Mesenchymal stem cell (in vitro differentiated cells and primary cell): ENCODE data around the gene ATP8B3.

ENCODE experiments used
- DNase-seq: peaks from one replicate; pipeline ENCODE4 v3.0.0-alpha.2; 2013
- H2AFZ ChIP-seq: one replicate; pipeline ENCODE4 v1.6.1; 2013; ENCODE audit warnings: low read depth, mild to moderate bottlenecking, control low read depth, inconsistent platforms, low read length, moderate library complexity
- H2AK5ac ChIP-seq: 2 replicates; pipeline ENCODE4 v1.6.1; 2013; ENCODE audit warnings: low read length, moderate library complexity, mild to moderate bottlenecking, inconsistent platforms; ENCODE audit not compliant: severe bottlenecking
- H2BK120ac ChIP-seq: one replicate; pipeline ENCODE4 v1.6.1; 2013; ENCODE audit warnings: low read depth, mild to moderate bottlenecking, inconsistent platforms, low read length, moderate library complexity
- H2BK12ac ChIP-seq, 2 experiments: one replicate each; pipeline ENCODE4 v1.6.1; 2013; ENCODE audit warnings: inconsistent platforms in 2 of 2, low read length in 2 of 2, mild to moderate bottlenecking in 2 of 2, moderate library complexity in 2 of 2, control low read depth in 1 of 2
- H2BK15ac ChIP-seq: one replicate; pipeline ENCODE4 v1.6.1; 2013; ENCODE audit warnings: mild to moderate bottlenecking, low read depth, inconsistent platforms; ENCODE audit not compliant: poor library complexity, severe bottlenecking
- H2BK5ac ChIP-seq: 2 replicates; pipeline ENCODE4 v1.6.1; 2013; ENCODE audit warnings: low read depth, mild to moderate bottlenecking, low read length, control low read depth, inconsistent platforms; ENCODE audit not compliant: poor library complexity, severe bottlenecking
- H3K14ac ChIP-seq, 2 experiments: one replicate each; pipeline ENCODE4 v1.6.1; 2013; ENCODE audit warnings: inconsistent platforms in 2 of 2, low read length in 2 of 2, control low read depth in 1 of 2, mild to moderate bottlenecking in 1 of 2, moderate library complexity in 1 of 2
- H3K18ac ChIP-seq, 2 experiments: one replicate each; pipeline ENCODE4 v1.6.1; 2013; ENCODE audit warnings: inconsistent platforms in 2 of 2, low read length in 2 of 2, control low read depth in 1 of 2, low read depth in 1 of 2, mild to moderate bottlenecking in 1 of 2
- H3K23ac ChIP-seq, 2 experiments: one replicate each; pipeline ENCODE4 v1.6.1; 2013; ENCODE audit warnings: inconsistent platforms in 2 of 2, low read length in 2 of 2, mild to moderate bottlenecking in 2 of 2, moderate library complexity in 2 of 2, control low read depth in 1 of 2
- H3K27ac ChIP-seq: 2 replicates; pipeline ENCODE4 v1.5.1; 2013; ENCODE audit warnings: mild to moderate bottlenecking, moderate library complexity, low read length, control low read depth, inconsistent platforms; ENCODE audit not compliant: poor library complexity, severe bottlenecking
- H3K27me3 ChIP-seq, 2 experiments: 2 replicates each; pipeline versions ENCODE4 v1.6.1 to v1.7.0; 2013; ENCODE audit warnings: low read length in 2 of 2, mild to moderate bottlenecking in 2 of 2, moderate library complexity in 2 of 2, control low read depth in 1 of 2, inconsistent platforms in 1 of 2; ENCODE audit not compliant: control insufficient read depth in 1 of 2, insufficient read depth in 1 of 2
- H3K36me3 ChIP-seq, 2 experiments: 2 replicates each; pipeline versions ENCODE4 v1.6.1 to v1.7.0; 2013; ENCODE audit warnings: low read length in 2 of 2, control low read depth in 1 of 2, inconsistent platforms in 1 of 2, low read depth in 1 of 2, mild to moderate bottlenecking in 1 of 2; ENCODE audit not compliant: insufficient read depth in 2 of 2, control insufficient read depth in 1 of 2
- H3K4ac ChIP-seq, 2 experiments: one replicate each; pipeline ENCODE4 v1.6.1; 2013; ENCODE audit warnings: inconsistent platforms in 2 of 2, low read length in 2 of 2, mild to moderate bottlenecking in 2 of 2, moderate library complexity in 2 of 2, control low read depth in 1 of 2, low read depth in 1 of 2
- H3K4me1 ChIP-seq: 2 replicates; pipeline ENCODE4 v1.6.1; 2013; ENCODE audit warnings: low read depth, low read length, control low read depth; ENCODE audit not compliant: control insufficient read depth, insufficient read depth
- H3K4me2 ChIP-seq: 2 replicates; pipeline ENCODE4 v1.6.1; 2013; ENCODE audit warnings: low read length, mild to moderate bottlenecking, inconsistent platforms; ENCODE audit not compliant: poor library complexity, severe bottlenecking
- H3K4me3 ChIP-seq, 2 experiments: 2 replicates each; pipeline versions ENCODE4 v1.5.1 to v1.7.0; 2013; ENCODE audit warnings: low read length in 2 of 2, mild to moderate bottlenecking in 2 of 2, control low read depth in 1 of 2, low read depth in 1 of 2; ENCODE audit not compliant: insufficient read depth in 1 of 2
- H3K79me1 ChIP-seq: replicated peaks from 2 replicates; pipeline ENCODE4 v1.6.1; 2013; ENCODE audit warnings: mild to moderate bottlenecking, control low read depth, low read length, inconsistent platforms; ENCODE audit not compliant: poor library complexity, severe bottlenecking
- H3K9ac ChIP-seq: 2 replicates; pipeline ENCODE4 v1.7.0; 2013; ENCODE audit warnings: mild to moderate bottlenecking, low read length, moderate library complexity
- H3K9me3 ChIP-seq: 2 replicates; pipeline ENCODE4 v1.7.0; 2013; ENCODE audit warnings: mild to moderate bottlenecking, low read length; ENCODE audit not compliant: control insufficient read depth
- H4K8ac ChIP-seq: one replicate; pipeline ENCODE4 v1.6.1; 2013; ENCODE audit warnings: inconsistent platforms, mild to moderate bottlenecking, low read length, moderate library complexity
- H4K91ac ChIP-seq: one replicate; pipeline ENCODE4 v1.6.1; 2013; ENCODE audit warnings: mild to moderate bottlenecking, low read length, inconsistent platforms
- WGBS: methylation state at CpG from one replicate; pipeline ENCODE4 v1.1.7; 2013; ENCODE audit warnings: mixed read lengths; 5-methylcytosine and 5-hydroxymethylcytosine counted together

The ATP8B3 gene

GRCh38 chr19:1819341-1820255 is 7.5 kb upstream of the ATP8B3 start:
- Histone ChIP-seq H2BK12ac (no peak overlapping the region), H4K91ac (no peak overlapping the region), H3K4me2 (no peak overlapping the region), H3K36me3 (peaks cover 72 to 97% of the 10 kb centered on the region in 2 experiments), H2BK5ac (no peak overlapping the region), H3K27ac (no peak overlapping the region), H2AFZ (no peak overlapping the region), H3K4me1 (peaks cover 9% of the 10 kb centered on the region), H3K18ac (no peak overlapping the region), H3K9ac (no peak overlapping the region), H3K79me1 (peaks cover 65% of the 10 kb centered on the region), H3K23ac (no peak overlapping the region), H3K27me3 (no peaks in the 10 kb centered on the region), H3K4me3 (no peak overlapping the region), H2BK15ac (no peak overlapping the region), H4K8ac (no peak overlapping the region), H2AK5ac (no peak overlapping the region), H3K4ac (no peak overlapping the region), H3K14ac (no peak overlapping the region), H2BK120ac (no peak overlapping the region), H3K9me3 (no peaks in the 10 kb centered on the region)
- no peak for DNase-seq
- 85% methylated on average over 43 of the region's 43 CpGs for WGBS

GRCh38 chr19:1818549-1819195 is 6.6 kb upstream of the ATP8B3 start:
- 96% methylated on average over 26 of the region's 33 CpGs for WGBS
- no peak overlapping the region for H3K14ac ChIP-seq
- H3K27ac ChIP-seq: no peak overlapping the region
- H4K91ac ChIP-seq: no peak overlapping the region
- H3K23ac ChIP-seq: no peak overlapping the region
- H3K4me1 ChIP-seq: peaks cover 6% of the 10 kb centered on the region
- H3K4ac ChIP-seq: no peak overlapping the region
- H2BK120ac ChIP-seq: no peak overlapping the region
- no peak overlapping the region for H2BK15ac ChIP-seq
- H3K4me3 ChIP-seq: no peak overlapping the region
- H2BK12ac ChIP-seq: no peak overlapping the region
- H3K18ac ChIP-seq: no peak overlapping the region
- H2AK5ac ChIP-seq: no peak overlapping the region
- H2AFZ ChIP-seq: no peak overlapping the region
- H3K9me3 ChIP-seq: no peaks in the 10 kb centered on the region
- no peaks in the 10 kb centered on the region for H3K27me3 ChIP-seq
- H3K4me2 ChIP-seq: no peak overlapping the region
- H2BK5ac ChIP-seq: no peak overlapping the region
- no peak overlapping the region for H3K9ac ChIP-seq
- no peak for DNase-seq
- H4K8ac ChIP-seq: no peak overlapping the region
- peaks cover 59% of the 10 kb centered on the region for H3K79me1 ChIP-seq
- H3K36me3 ChIP-seq: peaks cover 64 to 94% of the 10 kb centered on the region in 2 experiments

GRCh38 chr19:1817553-1818179 is 5.6 kb upstream of the ATP8B3 start:
- Histone ChIP-seq H3K4me1 (peaks cover 7% of the 10 kb centered on the region), H3K14ac (no peak overlapping the region), H3K4me3 (no peak overlapping the region), H2BK5ac (no peak overlapping the region), H3K9ac (no peak overlapping the region), H3K4ac (no peak overlapping the region), H2BK12ac (no peak overlapping the region), H2AFZ (no peak overlapping the region), H3K4me2 (no peak overlapping the region), H4K8ac (no peak overlapping the region), H2BK15ac (no peak overlapping the region), H3K27me3 (no peaks in the 10 kb centered on the region), H2AK5ac (no peak overlapping the region), H3K9me3 (no peaks in the 10 kb centered on the region), H3K79me1 (peaks cover 49% of the 10 kb centered on the region), H3K36me3 (peaks cover 56 to 84% of the 10 kb centered on the region in 2 experiments), H4K91ac (no peak overlapping the region), H2BK120ac (no peak overlapping the region), H3K27ac (no peak overlapping the region), H3K18ac (no peak overlapping the region), H3K23ac (no peak overlapping the region)
- DNase-seq: no peak
- WGBS: 96% methylated on average over 25 of the region's 25 CpGs
